Thyroid gland (tissue), 4 donors: ENCODE results near the gene LLCFC1. TPM values are rescaled to one million over a fixed set of nuclear protein-coding genes. Genes with fewer than 3 reads are reported as not detected.
A peak's percentile ranks its signal among the peaks of the same experiment; 100 is the strongest.

Source experiments
- DNase-seq, 2 donors: peaks; one replicate each; pipeline ENCODE4 v3.0.0-alpha.2; 2019
- H3K27ac ChIP-seq, 3 donors: fragments of 200-600 bp; sonication (generic); 1 replicate in 2 of 3; 2 replicates in 1 of 3; pipeline ENCODE4 v1.5.1; 2016 to 2019; ENCODE audit warnings: mild to moderate bottlenecking in 1 of 3, moderate library complexity in 1 of 3
- H3K27me3 ChIP-seq: fragments of 200-600 bp; sonication (generic); one replicate; pipeline ENCODE4 v1.5.1; 2019
- H3K36me3 ChIP-seq, 2 donors: fragments of 200-600 bp; sonication (generic); one replicate each; pipeline ENCODE4 v1.5.1; 2016 to 2019
- H3K4me1 ChIP-seq, 2 donors: fragments of 200-600 bp; sonication (generic); one replicate each; pipeline ENCODE4 v1.5.1; 2017 to 2019
- H3K4me3 ChIP-seq, 3 donors: fragments of 200-600 bp; sonication (generic); replicated peaks in 1 of 3; 1 replicate in 2 of 3; 2 replicates in 1 of 3; pipeline ENCODE4 v1.5.1; 2016; ENCODE audit warnings: mild to moderate bottlenecking in 1 of 3
- H3K9me3 ChIP-seq: fragments of 200-600 bp; sonication (generic); one replicate; pipeline ENCODE4 v1.5.1; 2017
- CTCF ChIP-seq, 6 experiments: fragments of 200-600 bp in 3 of 6; fragments of 450-650 bp in 3 of 6; sonication (generic) in 3 of 6; IDR thresholded peaks; one replicate each; pipeline ENCODE4 v1.5.1; 2016 to 2019; ENCODE audit warnings: antibody characterized with exemption in 6 of 6, mild to moderate bottlenecking in 2 of 6, inconsistent platforms in 1 of 6, moderate library complexity in 1 of 6
- POLR2A ChIP-seq, 2 donors: fragments of 450-650 bp; IDR thresholded peaks; one replicate each; pipeline ENCODE4 v1.6.1; 2017; ENCODE audit warnings: antibody characterized with exemption in 2 of 2, mild to moderate bottlenecking in 2 of 2, moderate library complexity in 1 of 2
- WGBS, 2 donors: methylation state at CpG; one replicate each; pipeline ENCODE4 v1.1.5; 2017; 5-methylcytosine and 5-hydroxymethylcytosine counted together
- intact Hi-C: fragments of 100-400 bp; cut with DNase I; formaldehyde crosslinking; loops from one replicate; pipeline ENCODE4 v1.15.1; 2023
- total RNA-seq, 4 donors: library from RNA; depleted of rRNA; stranded (reverse); fragments of >200 nt; gene quantifications; one replicate each; pipeline ENCODE4 v1.2.3, GENCODE V29; 2016

The LLCFC1 gene
- total RNA-seq, 4 donors from 2014 or later: 0.67 TPM; not detected in 3

- DNase-seq: peak; percentile 71 to 76
- no peaks in the 10 kb centered on the region for H3K27me3 ChIP-seq
- no peak for TF ChIP-seq CTCF (IDR thresholded peaks at IDR 0.05)
- TF ChIP-seq POLR2A (IDR thresholded peaks at IDR 0.05): no peak
- H3K36me3 ChIP-seq: no peaks in the 10 kb centered on the region
- H3K9me3 ChIP-seq: no peaks in the 10 kb centered on the region
- H3K27ac ChIP-seq: no peak overlapping the region
- H3K4me3 ChIP-seq: no peak overlapping the region
- intact Hi-C loops: no loop called here
- no peaks in the 10 kb centered on the region for H3K4me1 ChIP-seq
- 10 to 17% methylated on average over 2 of the region's 2 CpGs for WGBS, 2 donors
These were observed 22.8 kb upstream of the LLCFC1 start for GRCh38 chr7:142916508-142916907.

GRCh38 chr7:142917447-142917846 is 21.8 kb upstream of the LLCFC1 start:
- no peaks in the 10 kb centered on the region for H3K36me3 ChIP-seq
- intact Hi-C loops: no loop called here
- TF ChIP-seq POLR2A (IDR thresholded peaks at IDR 0.05) (no peak), CTCF (IDR thresholded peaks at IDR 0.05) (no peak)
- H3K4me1 ChIP-seq: no peaks in the 10 kb centered on the region
- H3K9me3 ChIP-seq: no peaks in the 10 kb centered on the region
- no peaks in the 10 kb centered on the region for H3K27me3 ChIP-seq
- 79 to 80% methylated on average over 3 of the region's 3 CpGs for WGBS, 2 donors
- DNase-seq: no peak
- H3K4me3 ChIP-seq: no peak overlapping the region
- no peak overlapping the region for H3K27ac ChIP-seq

GRCh38 chr7:142918901-142919300 is 20.4 kb upstream of the LLCFC1 start:
- TF ChIP-seq POLR2A (IDR thresholded peaks at IDR 0.05) (no peak), CTCF (IDR thresholded peaks at IDR 0.05) (no peak)
- Histone ChIP-seq H3K27ac (no peak overlapping the region), H3K9me3 (no peaks in the 10 kb centered on the region), H3K4me3 (no peak overlapping the region), H3K4me1 (no peaks in the 10 kb centered on the region), H3K27me3 (no peaks in the 10 kb centered on the region), H3K36me3 (no peaks in the 10 kb centered on the region)
- WGBS, 2 donors: 88 to 93% methylated on average over 2 of the region's 2 CpGs
- intact Hi-C loops: no loop called here
- DNase-seq: no peak

GRCh38 chr7:142919656-142920055 is 19.6 kb upstream of the LLCFC1 start:
- H3K4me3 ChIP-seq: no peak overlapping the region
- no peaks in the 10 kb centered on the region for H3K36me3 ChIP-seq
- no peak for TF ChIP-seq CTCF (IDR thresholded peaks at IDR 0.05)
- TF ChIP-seq POLR2A (IDR thresholded peaks at IDR 0.05): no peak
- no peaks in the 10 kb centered on the region for H3K9me3 ChIP-seq
- intact Hi-C loops: no loop called here
- 93% methylated on average over 3 of the region's 3 CpGs for WGBS, 2 donors
- H3K27me3 ChIP-seq: no peaks in the 10 kb centered on the region
- H3K4me1 ChIP-seq: no peaks in the 10 kb centered on the region
- DNase-seq: no peak
- H3K27ac ChIP-seq: no peak overlapping the region

GRCh38 chr7:142923391-142923790 is 15.9 kb upstream of the LLCFC1 start:
- no peaks in the 10 kb centered on the region for H3K36me3 ChIP-seq
- no peaks in the 10 kb centered on the region for H3K27me3 ChIP-seq
- WGBS, 2 donors: 49 to 67% methylated on average over 2 of the region's 2 CpGs
- no peak overlapping the region for H3K4me3 ChIP-seq
- H3K9me3 ChIP-seq: no peaks in the 10 kb centered on the region
- intact Hi-C loops: no loop called here
- no peak for DNase-seq
- TF ChIP-seq POLR2A (IDR thresholded peaks at IDR 0.05): no peak
- no peak for TF ChIP-seq CTCF (IDR thresholded peaks at IDR 0.05)
- no peaks in the 10 kb centered on the region for H3K4me1 ChIP-seq
- no peak overlapping the region for H3K27ac ChIP-seq
